ENCODE results near the gene CST3.

DNA sequence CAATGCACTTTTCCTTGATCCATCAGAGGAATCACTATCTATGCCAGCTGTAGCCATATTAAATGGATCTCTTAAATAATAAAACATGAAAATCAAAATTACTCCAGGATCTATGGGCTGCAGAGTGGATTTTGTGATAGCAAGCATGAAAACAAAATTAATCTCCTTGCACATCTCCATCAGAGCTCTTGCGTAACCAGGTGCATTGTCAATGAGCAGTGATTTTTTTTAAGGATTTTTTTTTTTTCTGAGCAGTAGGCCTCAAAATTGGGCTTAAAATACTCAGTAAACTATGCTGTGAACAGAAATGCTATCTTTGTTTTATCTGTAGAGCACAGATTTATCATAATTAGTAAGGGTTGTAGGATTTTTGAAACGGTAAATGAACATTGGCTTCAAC, 11.5 kb upstream of the CST3 start:
- TF ChIP-seq, protein P1, sequence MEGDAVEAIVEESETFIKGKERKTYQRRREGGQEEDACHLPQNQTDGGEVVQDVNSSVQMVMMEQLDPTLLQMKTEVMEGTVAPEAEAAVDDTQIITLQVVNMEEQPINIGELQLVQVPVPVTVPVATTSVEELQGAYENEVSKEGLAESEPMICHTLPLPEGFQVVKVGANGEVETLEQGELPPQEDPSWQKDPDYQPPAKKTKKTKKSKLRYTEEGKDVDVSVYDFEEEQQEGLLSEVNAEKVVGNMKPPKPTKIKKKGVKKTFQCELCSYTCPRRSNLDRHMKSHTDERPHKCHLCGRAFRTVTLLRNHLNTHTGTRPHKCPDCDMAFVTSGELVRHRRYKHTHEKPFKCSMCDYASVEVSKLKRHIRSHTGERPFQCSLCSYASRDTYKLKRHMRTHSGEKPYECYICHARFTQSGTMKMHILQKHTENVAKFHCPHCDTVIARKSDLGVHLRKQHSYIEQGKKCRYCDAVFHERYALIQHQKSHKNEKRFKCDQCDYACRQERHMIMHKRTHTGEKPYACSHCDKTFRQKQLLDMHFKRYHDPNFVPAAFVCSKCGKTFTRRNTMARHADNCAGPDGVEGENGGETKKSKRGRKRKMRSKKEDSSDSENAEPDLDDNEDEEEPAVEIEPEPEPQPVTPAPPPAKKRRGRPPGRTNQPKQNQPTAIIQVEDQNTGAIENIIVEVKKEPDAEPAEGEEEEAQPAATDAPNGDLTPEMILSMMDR (IDR thresholded peaks at IDR 0.05) = no peak
- no peak for TF ChIP-seq POLR2A (IDR thresholded peaks at IDR 0.05)

Measured in gastroesophageal sphincter (tissue), 3 donors.